GM18951 (cell line): Measurements from ENCODE around the gene STX8.
A peak's percentile ranks its signal among the peaks of the same experiment; 100 is the strongest.
"Not testable (repeated sequence)": the region's sequence is repeated elsewhere in the genome, so short reads cannot be mapped to it uniquely, and the experiment has no call there.

Experiments
- POLR2A ChIP-seq: IDR thresholded peaks from 4 replicates; pipeline ENCODE4 v1.6.1; 2011; ENCODE audit warnings: mild to moderate bottlenecking; ENCODE audit not compliant: insufficient read length, insufficient read depth; ENCODE audit errors: extremely low read depth
- in situ Hi-C: fragments of 300-500 bp; cut with MboI; formaldehyde crosslinking; loops from one replicate; pipeline ENCODE4 v1.12.0; 2022; ENCODE audit warnings: low sequenced_read_pairs, mixed read lengths, inconsistent platforms; ENCODE audit not compliant: unreplicated experiment

STX8 gene, protein sequence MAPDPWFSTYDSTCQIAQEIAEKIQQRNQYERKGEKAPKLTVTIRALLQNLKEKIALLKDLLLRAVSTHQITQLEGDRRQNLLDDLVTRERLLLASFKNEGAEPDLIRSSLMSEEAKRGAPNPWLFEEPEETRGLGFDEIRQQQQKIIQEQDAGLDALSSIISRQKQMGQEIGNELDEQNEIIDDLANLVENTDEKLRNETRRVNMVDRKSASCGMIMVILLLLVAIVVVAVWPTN

DNA sequence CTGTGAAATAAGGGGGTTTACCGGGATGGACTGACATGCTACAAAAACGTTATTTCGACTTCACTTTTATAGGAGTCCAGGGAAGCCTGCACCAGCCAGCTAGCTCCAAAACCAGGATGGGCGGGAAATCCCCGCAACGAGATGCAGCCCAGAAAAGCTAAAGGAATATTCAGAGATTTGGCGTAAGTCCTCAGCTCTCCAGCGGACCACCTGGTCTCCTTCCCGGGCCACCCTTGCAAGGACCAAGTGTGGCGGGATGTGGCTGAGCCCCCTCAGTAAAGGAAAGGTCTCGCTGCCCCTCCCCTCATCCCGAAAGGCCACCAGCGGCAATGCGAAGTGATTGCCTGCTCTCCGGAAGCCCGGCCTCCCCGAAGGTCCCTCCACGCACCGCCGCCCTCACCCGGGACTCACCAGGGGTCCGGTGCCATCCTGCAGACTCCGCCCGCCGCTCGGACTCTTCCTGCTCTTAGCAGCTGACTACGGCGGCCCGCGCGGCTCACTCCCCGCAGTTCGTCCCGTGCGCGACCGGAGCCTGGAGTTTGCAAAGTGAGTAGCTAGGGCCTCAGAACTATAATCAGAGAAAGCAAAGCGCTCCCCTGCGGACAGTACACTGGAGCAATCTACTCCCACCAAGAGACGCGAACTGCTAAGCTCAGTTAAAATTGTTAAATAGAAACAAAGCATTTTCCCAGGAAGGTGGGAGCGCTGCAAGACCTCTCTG is at the start of gene STX8:
STX8 (minus strand) TSS at position 440 of the 721 bp plus-strand sequence; CDS start at position 428, 12 bp downstream.
- TF ChIP-seq POLR2A, result peak; percentile 72
- in situ Hi-C loops, result no loop called here

DNA sequence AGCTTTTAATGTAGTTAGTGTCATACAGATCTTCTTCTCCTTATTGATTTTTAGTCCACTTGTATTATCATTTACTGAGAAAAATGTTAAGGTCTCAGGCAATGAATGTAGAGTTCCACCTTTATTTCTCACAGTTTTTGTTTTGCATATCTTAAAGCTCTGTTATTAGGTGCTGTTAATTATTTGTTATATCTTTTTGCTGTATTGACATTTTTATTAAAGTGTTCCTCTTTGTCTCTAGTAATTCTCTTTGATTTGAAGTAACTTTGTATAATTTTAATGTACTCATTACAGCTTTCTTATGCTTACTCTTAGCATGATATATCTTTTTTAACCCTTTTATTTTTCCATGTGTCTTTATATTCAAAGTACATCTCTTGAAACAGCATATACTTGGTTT is 47.3 kb upstream of the STX8 start:
- in situ Hi-C loops, result no loop called here
- no peak for TF ChIP-seq POLR2A

DNA sequence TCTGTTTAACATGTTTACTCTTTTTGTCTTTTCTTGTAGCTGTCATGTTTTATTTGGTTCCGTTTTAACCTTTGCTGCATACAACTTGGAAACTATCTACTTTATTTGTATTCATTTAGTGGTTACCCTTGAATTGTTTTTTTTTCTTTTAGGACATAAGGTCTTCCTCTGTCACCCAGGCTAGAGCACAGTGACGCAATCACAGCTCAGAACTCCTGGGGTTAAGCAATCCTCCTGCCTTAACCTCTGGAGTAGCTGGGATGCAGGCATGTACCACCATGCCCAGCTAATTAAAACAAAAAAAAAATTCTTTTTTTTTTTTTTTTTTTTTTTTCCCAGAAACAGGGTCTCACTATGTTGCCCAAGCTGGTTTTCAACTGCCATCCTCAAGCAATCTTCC is 39.9 kb upstream of the STX8 start:
- TF ChIP-seq POLR2A, result no peak
- in situ Hi-C loops, result no loop called here

DNA sequence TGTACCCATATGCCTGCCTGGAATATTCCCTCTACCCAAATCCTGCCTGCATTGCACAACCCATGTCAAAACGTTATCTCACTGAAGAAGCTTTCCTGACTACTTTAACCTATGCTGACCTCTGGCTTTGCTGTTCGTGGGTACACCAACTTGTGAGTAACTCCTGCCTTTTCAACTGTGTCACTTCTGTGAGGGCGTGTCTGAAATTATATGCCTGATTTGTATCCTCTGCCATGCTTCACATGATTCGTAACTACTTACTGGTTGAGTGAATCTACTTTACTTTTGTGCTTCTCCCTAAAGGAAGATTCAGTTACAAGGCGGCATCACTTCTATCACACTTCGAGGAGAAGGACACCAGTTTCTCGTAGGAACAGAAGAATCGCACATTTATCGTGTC is 36.4 kb upstream of the STX8 start:
- in situ Hi-C loops, result no loop called here
- no peak for TF ChIP-seq POLR2A

DNA sequence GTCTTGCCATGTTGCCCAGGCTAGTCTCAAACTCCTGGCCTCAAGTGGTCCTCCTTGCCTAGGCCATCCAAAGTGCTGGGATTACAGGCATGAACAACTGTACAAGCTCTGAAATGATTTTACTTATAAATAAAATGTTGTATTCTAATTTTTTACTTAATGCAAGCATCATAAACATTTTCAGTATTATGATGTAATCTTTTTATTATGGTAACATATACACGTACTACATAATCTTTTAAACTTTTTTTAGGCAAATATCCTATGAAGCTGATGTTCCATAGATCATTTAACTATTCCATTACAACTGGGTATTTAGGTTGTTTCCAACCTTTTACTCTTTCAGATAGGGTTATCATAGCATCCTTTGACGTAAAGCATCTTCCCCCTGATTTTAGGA is 35.9 kb upstream of the STX8 start:
- TF ChIP-seq POLR2A, result no peak
- in situ Hi-C loops, result no loop called here

DNA sequence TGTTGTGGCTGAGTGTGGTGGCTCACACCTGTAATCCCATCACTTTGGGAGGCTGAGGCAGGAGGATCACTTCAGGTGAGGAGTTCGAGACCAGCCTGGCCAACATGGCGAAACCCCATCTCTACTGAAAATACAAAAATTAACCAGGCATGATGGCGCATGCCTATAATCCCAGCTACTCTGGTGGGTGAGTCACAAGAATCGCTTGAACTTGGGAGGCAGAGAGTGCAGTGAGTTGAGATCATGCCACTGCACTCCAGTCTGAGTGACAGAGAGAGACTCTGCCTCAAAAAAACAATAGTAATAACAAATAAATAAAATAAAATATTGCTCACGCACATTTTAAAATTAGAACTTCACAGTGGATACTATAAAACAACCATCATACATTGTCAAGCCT is 31.4 kb upstream of the STX8 start:
- in situ Hi-C loops, result not testable (repeated sequence)

DNA sequence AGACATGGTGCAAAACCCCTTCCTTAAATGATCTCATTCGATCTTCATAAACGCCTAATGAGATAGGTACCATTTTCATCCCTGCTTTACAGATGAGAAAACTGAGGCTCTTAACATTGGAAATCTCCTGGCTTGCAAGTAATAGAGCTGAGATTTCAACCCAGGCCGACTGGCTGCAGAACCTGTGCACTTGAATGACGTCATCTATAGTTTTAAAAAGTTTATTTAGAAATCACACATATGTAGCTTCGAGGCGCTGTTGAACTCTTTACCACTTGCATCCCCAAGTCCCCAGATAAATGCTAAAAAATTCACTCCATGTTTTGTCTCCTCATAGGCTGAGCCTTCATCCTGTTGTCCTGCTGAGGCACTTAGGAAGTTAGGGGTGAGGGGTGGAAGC is 30.8 kb upstream of the STX8 start:
- TF ChIP-seq POLR2A, result no peak
- in situ Hi-C loops, result no loop called here

DNA sequence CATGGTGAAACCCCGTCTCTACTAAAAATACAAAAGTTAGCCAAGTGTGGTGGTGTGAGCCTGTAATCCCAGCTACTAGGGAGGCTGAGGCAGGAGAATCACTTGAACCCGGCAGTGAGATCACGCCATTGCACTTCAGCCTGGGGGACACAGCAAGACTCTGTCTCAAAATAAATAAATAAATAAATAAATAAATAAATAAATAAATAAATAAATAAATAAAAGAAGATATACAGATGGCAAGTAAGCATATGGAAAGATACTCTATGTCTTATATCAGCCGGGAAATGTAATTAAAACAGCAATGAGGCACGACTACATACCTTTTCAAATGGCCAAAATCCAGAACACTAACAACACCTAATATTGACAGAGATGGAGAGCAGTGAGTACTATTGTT is 29.0 kb upstream of the STX8 start:
- in situ Hi-C loops, result not testable (repeated sequence)

DNA sequence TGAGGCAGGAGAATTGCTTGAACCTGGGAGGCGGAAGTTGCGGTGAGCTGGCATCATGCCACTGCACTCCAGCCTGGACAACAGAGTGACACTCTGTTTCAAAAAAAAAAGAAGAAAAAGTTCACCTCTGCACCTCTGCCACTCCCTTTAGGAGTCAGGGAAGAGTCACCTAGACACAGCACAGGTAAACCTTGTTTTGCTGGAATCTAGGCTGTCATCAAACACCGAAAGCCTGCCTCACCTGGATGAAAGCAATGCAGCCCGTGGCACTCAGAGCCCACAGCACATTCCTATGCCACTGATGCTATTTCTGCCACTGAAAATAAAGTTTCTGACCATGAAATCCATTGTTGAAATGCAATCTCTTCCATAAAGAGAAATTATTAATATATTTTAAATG is 23.0 kb upstream of the STX8 start:
- TF ChIP-seq POLR2A, result no peak
- in situ Hi-C loops, result no loop called here

DNA sequence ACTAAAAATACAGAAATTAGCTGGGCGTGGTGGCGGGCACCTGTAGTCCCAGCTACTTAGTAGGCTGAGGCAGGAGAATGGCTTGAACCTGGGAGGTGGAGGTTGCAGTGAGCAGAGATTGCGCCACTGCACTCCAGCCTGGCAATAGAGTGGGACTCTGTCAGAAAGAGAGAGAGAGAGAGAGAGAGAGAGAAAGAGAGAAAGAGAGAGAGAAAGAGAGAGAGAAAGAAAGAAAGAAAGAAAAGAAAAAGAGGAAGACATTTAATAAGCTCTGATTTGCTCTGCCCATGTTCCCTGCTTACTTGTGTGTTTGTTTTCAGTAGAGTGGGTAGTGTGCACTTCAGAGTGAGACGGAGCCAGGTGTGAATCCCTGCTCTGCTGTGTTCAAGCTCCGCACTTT is 22.0 kb upstream of the STX8 start:
- in situ Hi-C loops, result not testable (repeated sequence)

DNA sequence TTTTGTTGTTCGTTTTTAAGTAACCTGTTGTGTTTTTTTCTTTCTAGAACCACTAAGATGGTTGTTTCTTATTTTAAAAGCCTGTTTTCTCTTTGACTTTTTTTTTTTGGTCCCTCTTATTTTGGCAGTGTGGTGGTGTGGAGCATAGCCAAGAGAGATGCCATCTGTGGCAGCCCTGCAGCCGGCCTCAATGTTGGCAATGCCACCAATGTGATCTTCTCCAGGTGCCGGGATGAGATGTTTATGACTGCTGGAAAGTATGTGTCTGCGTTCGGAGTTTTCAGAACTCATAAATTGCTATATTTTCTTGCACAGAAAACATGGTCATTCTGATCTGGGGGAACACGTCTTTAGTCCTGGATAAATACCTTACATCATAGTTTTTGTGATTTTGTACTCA is 18.4 kb upstream of the STX8 start:
- TF ChIP-seq POLR2A, result no peak
- in situ Hi-C loops, result no loop called here

DNA sequence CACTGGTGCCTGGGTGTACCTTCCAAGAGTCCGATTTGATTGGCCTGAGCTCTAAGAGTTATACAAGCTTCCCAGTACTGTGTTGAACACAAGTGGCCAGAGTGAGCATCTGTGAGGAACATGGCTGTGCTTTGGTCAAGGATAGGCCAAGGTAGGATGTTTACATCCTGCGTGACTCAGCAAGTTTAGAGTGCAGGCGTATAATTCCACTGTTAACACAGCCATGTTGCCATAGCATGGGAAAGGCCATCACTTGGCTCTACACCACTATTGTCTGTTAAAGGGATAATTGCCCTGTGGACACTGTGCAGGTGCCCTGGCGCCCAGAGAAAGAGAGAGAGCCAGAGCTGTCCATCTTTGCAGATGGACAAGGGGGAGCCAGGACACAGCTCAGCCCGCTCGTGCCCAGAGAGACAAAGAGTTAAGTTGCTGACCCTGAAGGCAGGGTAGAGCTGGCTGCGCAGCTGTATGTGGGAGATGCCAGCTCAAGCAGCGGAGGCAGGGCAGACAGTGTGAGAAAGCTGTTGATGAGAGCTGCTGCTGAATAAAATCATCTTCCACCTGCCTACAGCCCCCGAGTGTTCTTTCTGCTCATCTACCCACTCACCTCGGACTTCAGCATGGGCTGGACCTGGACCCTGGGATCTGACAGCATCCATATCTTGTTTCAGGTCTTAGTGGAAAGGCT is 12.5 kb upstream of the STX8 start:
- in situ Hi-C loops, result no loop called here
- TF ChIP-seq POLR2A, result no peak

DNA sequence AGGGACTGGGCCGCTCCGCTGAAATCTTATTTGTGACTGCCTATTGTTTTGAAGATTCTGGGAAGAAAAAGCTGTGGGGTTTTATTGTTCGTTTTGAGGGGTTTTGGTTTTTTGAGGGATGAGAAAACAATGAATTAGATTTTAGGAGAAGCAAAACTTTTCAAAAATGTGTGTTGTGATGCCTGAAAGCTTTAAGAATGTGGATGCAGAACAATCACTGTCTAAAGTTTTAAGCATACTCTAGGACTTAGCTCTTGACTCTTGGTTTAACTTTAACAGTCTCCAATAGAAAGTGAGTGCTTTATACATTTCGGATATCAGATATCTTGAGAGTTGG is 1.7 kb upstream of the STX8 start:
- no peak for TF ChIP-seq POLR2A
- in situ Hi-C loops, result no loop called here
